ENCODE data around the gene ADK.

DNA sequence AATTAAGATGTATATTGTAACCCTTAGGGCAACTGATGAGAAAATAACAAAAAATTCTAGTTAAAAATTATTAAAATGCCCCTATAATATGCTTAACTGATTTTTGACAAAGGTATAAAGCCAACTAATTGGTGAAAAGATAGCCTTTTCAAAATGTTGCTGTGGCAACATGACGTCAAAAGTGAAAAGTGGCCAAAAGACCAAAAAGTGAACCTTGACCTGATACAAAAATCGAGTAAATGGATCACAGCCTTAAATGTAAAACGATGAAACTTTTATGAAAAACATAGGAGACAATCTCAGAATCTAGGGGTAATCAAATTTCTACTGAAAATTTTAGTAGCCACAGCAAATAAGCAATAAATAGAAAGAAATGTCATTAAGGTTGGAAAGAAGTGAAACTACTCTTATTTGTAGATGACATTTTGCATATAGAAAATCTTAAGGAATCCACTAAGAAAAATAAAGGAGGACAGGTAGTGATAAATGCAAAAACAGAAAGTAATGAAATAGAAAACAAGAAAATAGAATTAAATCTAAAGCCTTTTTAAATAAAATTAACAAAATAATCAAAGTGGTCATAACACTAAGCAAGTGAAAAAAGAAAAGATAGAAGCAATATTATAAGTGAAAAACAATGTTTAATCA is 285.6 kb downstream of the ADK start:
- TF ChIP-seq POLR2A (IDR thresholded peaks at IDR 0.05; ENCODE audit: low read depth, low read length), result no peak
- TF ChIP-seq, protein P1, sequence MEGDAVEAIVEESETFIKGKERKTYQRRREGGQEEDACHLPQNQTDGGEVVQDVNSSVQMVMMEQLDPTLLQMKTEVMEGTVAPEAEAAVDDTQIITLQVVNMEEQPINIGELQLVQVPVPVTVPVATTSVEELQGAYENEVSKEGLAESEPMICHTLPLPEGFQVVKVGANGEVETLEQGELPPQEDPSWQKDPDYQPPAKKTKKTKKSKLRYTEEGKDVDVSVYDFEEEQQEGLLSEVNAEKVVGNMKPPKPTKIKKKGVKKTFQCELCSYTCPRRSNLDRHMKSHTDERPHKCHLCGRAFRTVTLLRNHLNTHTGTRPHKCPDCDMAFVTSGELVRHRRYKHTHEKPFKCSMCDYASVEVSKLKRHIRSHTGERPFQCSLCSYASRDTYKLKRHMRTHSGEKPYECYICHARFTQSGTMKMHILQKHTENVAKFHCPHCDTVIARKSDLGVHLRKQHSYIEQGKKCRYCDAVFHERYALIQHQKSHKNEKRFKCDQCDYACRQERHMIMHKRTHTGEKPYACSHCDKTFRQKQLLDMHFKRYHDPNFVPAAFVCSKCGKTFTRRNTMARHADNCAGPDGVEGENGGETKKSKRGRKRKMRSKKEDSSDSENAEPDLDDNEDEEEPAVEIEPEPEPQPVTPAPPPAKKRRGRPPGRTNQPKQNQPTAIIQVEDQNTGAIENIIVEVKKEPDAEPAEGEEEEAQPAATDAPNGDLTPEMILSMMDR (IDR thresholded peaks at IDR 0.05; ENCODE audit: extremely low read depth in 1 of 2, insufficient read depth in 1 of 2, low read depth in 1 of 2, low read length in 2 of 2), result no peak
- no peak for TF ChIP-seq POLR2AphosphoS5 (IDR thresholded peaks at IDR 0.05; ENCODE audit: insufficient read depth, low read depth, low read length)
- no peak for TF ChIP-seq FOS (IDR thresholded peaks at IDR 0.05; ENCODE audit: borderline replicate concordance, insufficient read depth, low read length)
- no peak for TF ChIP-seq EZH2 (IDR thresholded peaks at IDR 0.05; ENCODE audit: borderline replicate concordance, low read depth, low read length, severe bottlenecking)
- TF ChIP-seq MYC (IDR thresholded peaks at IDR 0.05; ENCODE audit: low read depth, low read length), result no peak

All from endothelial cell of umbilical vein (primary cell).